ENCODE measurements around the gene TMEM26.
"Not testable (repeated sequence)": the region's sequence is repeated elsewhere in the genome, so short reads cannot be mapped to it uniquely, and the experiment has no call there.

TMEM26 gene

DNA sequence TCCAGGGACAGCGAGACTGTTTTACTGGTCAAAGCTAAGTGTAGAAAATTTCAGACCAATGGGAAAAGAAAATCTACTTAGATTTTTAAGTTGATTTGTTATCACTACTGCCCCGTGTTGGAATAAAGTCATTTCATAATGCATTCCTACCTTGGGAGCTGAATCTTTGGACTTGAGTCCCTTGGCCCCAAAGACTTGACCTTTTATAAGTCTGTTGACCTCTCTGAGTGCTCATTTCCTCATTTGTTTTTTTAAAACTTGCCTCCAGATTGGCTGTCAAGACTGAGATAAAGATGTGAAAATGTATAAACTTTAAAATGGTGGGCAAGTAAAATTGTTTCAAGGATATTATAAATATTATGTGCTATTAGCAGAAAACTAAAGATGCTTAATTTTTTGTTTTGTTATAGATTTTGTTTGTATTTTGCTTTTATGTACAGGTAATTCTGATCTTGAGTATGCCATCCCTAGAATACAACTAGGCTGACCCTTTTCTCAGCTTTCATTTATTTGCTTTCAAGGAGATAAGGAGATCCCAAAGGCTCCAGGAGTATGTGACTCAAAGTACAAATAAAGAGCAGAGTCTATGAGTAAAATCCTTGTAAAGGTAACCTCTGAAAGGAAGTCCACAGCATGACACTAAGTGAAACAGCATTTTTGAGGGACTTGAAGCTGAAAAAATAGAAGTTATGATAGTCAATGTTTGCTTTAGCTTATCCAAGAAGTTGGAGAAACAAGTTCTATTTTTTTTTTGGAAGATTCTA lies 54.6 kb downstream of the TMEM26 start:
- DNase-seq: no peak

DNA sequence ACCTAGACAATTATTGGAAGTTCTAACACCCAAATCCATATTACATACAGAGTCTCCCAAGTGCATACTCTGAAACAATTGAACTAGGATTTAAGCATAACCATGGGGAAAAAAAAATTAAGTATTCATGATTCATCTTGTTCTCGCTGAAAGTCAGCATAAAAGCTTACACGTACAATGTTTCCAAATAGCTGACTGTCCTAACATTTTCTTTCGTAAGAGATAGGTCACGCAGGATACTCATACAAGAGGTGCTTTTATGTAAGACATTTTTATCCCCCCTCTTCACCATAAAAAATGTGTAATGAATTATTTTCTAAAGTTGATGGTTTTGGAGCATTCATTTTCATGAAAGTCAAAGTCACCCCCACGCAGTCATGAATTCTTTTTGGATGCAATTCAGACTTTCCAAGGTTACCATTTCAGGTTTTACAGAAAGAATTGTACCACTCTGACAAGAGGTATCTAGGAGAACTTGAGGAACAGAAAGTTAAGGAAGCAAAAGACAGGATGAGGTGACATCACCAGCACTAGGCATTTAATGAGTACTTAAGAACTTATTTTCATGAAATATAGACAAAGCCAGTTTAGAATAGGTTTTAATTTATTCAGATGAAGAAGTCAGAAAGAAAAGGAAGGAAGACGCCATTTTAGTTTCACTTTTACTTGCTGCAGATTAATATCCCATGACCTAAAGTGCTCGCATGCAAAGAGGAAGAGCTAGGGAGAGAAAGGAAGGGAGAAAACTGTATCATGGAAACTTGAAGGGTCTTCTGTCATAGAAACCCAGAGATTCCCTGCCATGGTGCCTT lies 55.8 kb downstream of the TMEM26 start:
- DNase-seq: peak; percentile 31

DNA sequence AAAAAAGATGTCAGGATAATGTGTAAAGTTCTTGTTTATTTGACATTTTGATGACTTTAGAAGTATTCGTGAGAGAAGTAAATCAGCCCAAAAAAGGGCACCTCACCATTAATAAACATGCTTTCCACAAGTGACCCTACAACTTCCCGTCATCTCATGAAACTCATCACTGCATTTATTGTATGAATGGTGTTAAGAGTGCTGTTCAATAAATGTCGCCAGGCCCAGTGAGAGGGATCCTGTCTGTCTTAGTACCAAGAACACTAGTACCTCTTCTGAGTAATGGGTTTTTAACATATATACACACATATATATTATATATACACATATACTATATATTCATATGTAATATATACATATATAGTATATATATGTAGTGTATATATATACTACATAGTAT lies 61.9 kb downstream of the TMEM26 start:
- DNase-seq: no peak

DNA sequence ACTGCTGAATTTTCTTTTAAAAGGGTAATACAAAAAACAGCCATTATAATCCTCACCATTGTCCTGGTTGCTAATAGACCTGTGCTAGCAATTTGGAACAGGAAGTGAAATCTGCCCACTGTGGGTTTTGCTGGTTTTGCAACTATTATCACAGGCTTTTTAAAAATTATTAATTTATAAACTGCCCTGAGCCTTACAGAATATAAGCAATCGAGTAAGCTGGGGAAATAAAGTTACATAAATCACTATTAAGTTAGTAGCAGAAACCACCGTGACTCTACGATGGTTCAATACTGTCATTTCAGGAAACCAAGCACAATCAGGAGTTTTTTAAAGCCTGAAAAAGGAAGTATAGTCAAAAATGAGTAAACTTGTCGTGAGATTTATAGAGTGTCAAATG lies 62.3 kb downstream of the TMEM26 start:
- no peak for DNase-seq

DNA sequence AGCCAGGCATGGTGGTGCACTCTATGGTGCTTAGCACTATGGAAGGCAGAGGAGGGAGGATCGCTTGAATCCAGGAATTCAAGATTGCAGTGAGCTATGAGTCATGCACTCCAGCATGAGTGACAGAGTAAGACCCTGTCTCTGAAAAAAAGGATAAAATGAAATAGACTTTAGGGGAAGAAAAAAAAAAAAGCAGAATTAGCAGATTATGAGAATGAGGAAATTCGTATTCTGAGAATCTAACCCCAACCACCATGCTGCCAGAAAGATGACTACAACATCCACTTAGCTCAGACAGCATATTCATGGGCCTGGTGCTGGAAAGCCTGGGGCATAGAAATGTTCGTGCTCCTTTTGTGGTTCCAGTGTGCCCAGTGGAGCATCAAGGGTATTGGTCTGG lies 63.3 kb downstream of the TMEM26 start:
- DNase-seq: peak; percentile 11

DNA sequence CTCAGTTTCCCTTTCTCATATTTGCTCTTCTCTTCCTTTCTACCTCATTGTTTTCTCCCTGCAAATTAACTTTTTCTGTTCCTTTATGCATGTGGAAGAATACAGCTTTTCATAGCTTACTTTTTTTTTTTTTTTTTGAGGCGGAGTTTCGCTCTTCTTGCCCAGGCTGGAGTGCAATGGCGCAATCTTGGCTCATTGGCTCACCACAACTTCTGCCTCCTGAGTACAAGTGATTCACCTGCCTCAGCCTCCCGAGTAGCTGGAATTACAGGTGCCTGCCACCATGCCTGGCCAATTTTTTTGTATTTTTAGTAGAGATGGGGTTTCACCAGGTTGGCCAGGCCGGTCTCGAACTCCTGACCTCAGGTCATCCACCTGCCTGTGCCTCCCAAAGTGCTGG lies 64.2 kb downstream of the TMEM26 start:
- not testable (repeated sequence) for DNase-seq

DNA sequence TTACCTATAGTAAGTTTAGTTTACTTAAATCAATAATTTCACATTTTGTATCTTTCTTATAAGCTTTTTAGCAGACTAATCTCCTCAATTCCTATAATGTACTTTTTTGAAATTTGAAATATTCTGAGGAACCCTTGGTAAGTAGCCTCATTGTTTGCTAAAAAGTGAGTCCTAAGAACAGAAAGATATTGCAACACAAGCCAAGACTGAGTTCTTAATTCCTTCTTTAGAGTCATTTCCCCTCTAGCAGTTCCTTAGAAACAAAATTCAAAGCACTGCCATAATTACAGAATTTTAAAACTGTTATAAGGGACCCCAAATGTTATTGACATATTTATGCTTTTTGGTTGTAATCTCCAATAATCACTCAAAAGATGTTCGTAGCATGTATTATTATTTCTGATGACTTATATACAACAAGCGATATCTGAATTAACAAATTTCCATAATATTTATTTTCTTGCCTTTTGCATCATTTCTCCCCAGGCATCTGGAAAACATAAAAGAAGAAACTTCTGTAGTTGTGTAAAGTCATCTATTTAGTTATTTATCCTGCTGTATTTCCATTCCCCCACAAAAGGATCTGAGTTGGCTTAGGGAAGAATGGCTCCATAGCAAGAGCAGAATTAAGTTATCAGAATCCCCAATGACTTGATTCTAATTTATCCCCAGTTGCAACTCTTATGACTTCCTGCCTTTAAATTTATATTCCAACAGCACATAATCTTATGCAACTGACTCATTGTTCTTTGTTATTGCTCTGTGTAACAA lies 67.8 kb downstream of the TMEM26 start:
- no peak for DNase-seq

DNA sequence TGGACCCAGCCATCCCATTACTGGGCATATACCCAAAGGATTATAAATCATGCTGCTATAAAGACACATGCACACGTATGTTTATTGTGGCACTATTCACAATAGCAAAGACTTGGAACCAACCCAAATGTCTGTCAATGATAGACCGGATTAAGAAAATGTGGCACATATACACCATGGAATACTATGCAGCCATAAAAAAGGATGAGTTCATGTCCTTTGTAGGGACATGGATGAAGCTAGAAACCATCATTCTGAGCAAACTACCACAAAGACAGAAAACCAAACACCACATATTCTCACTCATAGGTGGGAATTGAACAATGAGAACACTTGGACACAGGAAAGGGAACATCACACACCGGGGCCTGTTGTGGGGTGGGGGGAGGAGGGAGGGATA lies 72.0 kb downstream of the TMEM26 start:
- not testable (repeated sequence) for DNase-seq

DNA sequence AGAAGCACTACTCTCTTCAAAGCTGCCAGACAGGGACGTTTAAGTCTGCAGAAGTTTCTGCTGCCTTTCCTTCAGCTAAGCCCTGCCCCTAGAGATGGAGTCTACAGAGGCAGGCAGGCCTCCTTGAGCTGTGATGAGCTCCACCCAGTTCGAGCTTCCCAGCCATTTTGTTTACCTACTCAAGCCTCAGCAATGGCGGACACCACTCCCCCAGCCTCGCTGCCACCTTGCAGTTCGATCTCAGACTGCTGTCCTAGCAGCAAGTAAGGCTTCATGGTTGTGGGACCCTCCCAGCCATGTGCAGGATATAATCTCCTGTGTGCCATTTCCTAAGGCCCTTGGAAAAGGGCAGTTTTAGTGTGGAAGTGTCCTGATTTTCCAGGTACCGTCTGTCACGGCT lies 74.3 kb downstream of the TMEM26 start:
- DNase-seq: no peak

DNA sequence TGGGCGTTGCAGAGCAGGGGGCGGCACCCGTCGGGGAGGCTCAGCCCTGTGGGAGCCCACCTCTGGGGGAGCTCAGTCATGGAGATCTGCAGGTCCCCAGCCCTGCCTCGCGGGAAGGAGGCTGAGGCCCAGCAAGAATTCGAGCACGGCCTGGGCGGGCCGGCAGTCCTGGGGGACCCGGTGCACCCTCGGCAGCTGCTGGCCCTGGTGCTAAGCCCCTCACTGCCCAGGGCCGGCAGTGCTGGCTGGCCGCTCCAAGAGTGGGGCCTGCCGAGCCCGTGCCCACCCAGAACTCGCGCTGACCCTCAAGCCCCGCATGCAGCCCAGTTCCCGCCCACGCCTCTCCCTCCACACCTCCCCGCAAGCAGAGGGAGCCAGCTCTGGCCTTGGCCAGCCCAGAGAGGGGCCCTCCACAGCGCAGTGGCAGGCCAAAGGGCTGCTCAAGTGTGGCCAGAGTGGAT lies 76.2 kb downstream of the TMEM26 start:
- no peak for DNase-seq

DNA sequence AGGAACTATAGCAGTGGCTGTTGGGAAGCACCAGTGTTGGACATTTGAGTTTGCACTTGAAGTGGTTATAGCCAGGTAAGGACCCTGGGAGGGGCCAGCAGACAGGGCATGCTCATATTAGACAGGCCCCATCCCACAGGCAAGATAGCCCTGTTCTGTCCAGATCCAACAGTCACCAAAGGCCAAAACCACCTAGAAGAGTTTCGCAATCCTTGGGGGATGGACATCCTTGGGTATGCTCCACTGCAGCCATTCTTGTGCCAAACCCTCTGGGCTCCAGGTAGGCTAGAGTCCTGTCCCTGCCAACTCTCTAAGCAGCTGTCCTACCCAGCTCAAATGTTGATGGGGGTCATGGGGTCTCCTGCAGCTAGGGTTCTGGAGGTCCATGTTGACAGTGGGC lies 76.8 kb downstream of the TMEM26 start:
- DNase-seq: no peak

DNA sequence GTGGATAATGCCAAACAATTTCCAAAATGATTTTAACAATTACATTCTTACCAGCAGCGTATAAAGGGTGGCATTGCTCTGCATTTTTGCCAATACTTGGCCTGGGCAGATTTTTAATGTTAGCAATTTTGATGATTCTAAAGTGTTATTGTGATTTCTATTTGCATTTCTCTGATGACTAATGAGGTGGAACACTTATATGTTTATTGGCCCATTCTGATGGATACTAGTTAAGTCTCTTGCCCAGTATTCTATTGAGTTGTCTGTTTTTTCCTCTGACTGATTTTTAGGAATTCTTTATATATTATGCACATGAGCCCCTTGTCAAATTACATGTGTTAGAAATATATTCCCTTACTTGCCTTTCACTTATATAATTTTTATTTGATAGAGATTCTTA lies 86.8 kb downstream of the TMEM26 start:
- DNase-seq: no peak

DNA sequence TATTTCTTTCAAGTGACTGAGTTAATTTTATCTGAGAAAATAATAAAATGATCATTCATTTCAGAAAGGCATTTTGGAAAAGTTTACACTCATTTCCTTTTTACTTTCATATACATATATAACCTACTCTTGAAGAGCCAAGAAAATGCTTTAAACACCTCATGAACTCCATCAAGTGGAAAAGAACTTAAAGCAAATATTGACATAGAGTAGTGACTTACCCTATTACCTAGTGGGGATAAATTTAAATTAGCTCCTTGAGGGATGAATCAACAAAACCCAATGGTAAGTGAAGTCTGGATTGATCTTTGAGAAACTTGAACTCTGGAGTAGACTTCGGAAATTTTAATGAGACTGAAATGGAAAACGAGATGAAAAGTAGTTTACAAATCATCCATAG lies 88.6 kb downstream of the TMEM26 start:
- DNase-seq: no peak

DNA sequence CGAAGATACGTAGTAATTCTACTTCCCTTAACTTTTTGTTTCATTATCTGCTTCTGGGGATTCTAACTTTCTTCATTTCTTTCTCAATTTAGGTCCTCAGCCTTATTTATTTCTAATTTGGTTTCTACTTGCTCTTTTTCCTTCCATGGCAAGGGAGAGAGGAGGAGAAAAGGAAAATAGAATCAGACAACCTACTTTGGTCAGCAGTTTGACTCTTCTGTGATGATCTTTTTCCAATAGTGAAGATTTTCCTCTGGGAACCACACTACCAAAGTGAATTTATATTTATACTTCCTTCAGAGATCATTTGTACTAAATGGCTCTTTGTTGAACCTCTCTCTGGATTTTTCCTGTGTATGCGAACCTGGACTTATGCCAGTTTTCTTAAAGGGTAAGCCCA lies 90.2 kb downstream of the TMEM26 start:
- no peak for DNase-seq

DNA sequence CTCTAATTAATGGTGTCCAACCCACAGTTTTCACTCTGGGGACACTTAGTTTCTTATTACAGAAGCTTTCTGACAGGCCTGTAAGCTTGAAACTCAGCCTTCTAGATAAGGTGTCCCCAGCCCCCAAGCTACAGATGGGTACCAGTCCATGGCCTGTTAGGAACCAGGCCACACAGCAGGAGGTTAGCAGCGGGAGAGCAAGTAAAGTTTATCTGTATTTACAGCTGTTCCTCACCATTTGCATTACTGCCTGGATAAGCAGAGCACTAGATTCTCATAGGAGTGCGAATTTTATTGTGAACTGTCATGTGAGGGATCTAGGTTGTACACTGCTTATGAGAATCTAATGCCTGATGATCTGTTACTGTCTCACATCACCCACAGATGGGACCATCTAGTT lies 93.7 kb downstream of the TMEM26 start:
- no peak for DNase-seq

DNA sequence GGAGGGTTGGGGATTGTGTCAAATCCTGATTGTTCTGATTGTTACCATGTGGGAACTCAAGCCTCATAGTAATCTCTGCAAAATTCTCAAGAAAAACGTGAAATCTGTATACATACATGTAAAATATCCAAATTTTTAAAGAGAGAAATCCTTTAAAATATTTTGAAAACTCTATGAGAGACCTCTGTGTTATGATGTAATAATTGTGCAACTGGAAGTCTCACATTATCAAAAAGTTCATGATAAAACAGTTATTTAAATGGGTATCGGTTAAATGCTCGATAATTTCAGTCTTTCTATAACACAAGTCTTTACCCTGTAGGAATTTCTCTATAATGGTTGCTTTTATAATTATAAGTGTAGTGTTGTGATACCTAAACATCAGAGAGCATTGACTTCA lies 95.5 kb downstream of the TMEM26 start:
- DNase-seq: no peak

All from fibroblast of skin of scalp (primary cell).